ENCODE measurements around the gene FOXF2. TPM values are rescaled to one million over a fixed set of nuclear protein-coding genes. Genes with fewer than 3 reads are reported as not detected.

FOXF2 gene
- total RNA-seq, 4 donors from 2014 or later, result 0.51 to 0.88 (median 0.75) TPM; not detected in 1

- TF ChIP-seq, protein P1, sequence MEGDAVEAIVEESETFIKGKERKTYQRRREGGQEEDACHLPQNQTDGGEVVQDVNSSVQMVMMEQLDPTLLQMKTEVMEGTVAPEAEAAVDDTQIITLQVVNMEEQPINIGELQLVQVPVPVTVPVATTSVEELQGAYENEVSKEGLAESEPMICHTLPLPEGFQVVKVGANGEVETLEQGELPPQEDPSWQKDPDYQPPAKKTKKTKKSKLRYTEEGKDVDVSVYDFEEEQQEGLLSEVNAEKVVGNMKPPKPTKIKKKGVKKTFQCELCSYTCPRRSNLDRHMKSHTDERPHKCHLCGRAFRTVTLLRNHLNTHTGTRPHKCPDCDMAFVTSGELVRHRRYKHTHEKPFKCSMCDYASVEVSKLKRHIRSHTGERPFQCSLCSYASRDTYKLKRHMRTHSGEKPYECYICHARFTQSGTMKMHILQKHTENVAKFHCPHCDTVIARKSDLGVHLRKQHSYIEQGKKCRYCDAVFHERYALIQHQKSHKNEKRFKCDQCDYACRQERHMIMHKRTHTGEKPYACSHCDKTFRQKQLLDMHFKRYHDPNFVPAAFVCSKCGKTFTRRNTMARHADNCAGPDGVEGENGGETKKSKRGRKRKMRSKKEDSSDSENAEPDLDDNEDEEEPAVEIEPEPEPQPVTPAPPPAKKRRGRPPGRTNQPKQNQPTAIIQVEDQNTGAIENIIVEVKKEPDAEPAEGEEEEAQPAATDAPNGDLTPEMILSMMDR (IDR thresholded peaks at IDR 0.05; ENCODE audit: low read depth), result no peak
Measured at GRCh38 chr6:1412901-1413300, 23.5 kb downstream of the FOXF2 start.

DNA sequence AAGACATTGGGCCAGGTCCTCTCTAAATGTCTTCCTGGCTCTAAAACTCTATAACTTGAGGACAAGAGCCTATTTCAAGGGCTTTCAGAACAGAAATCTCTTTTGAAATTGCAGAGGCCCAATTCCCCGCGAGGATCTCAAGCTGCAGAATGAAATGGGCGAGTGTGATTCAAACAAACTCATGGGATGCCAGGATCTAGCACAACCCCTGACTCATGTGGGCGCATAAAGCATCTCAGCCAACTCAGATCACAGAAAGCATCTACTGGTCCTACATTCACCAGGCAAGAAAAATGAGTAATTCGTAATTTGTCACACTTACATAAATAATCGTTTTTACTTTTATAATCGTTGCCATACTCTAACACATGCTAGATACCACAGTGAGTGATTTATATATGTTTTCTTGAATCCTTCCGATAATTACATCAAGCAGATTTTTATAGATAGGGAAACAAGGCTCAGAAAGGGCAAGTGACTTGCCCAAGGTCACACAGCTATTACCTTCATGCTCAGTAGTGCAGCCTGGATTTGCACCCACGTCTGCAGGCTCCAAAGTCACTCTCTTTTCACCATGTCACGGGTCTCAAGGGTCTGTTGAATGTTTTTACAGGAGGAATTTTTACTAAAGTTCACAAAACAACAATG, 26.2 kb downstream of the FOXF2 start:
- TF ChIP-seq, protein P1 (IDR thresholded peaks at IDR 0.05; ENCODE audit: low read depth), result no peak

DNA sequence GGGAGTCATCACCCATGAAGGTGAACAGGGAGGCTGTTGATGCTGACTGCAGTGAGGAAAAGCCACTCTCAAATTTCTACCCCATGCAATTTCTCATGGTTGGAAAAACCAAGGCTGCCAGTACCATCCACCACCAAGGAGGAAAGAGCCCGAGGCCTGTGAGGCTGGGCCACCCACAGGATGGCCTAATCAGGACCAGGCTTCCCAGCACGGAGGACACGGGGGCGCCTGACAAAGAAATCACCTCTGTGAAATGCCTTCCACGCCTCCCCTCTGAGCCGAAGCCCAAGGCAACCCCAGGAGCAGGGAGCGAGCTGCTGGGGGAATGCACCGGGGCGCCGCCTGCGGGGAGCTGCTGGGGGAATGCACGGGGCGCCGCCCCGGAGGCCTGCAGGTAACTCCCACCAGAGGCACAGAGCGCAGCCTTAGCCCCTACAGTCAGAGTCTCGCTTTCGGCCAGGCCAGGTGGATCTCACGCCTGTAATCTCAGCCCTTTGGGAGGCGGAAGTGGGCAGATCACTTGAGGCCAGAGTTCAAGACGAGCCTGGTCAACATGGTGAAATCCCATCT, 26.9 kb downstream of the FOXF2 start:
- TF ChIP-seq, protein P1 (IDR thresholded peaks at IDR 0.05; ENCODE audit: low read depth), result no peak

GRCh38 chr6:1416820-1417219, 27.4 kb downstream of the FOXF2 start:
- TF ChIP-seq, protein P1 (IDR thresholded peaks at IDR 0.05; ENCODE audit: low read depth), result no peak

GRCh38 chr6:1417718-1418117, 28.3 kb downstream of the FOXF2 start:
- TF ChIP-seq, protein P1 (IDR thresholded peaks at IDR 0.05; ENCODE audit: low read depth), result no peak

DNA sequence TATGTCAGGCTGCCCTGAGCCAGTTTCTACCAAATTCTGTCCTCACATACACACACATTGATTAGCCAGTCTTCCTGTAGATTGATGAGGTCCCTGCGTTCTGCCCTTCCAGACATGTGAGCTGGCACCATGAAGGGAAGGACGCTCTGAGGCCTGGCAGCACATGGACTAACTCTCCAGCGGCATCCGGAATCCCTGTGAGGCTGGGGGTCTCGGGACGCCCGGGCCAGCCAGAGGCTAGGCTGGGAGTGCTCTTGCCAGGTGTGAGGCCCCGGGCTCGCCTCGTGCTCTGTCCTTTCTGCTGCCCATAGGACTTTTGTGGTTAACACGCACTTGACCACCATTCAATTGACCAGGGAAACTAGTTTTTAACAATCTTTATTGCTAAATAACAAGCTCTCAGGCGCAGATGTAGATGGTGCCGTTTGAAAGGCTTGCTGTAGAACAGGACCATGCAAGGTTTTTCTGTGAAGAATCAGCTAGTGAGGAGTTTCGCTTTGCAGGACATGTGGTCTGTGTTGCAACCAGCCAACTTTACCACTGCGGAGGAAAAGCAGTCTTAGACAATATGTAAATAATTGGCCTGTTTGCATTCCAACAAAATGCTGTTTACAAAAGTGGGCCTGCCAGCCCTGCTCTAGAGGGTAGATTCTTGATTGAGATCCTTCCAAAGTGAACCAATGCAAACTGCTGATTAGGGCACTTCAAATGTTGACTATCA, 29.3 kb downstream of the FOXF2 start:
- TF ChIP-seq, protein P1 (IDR thresholded peaks at IDR 0.05; ENCODE audit: low read depth), result no peak

DNA sequence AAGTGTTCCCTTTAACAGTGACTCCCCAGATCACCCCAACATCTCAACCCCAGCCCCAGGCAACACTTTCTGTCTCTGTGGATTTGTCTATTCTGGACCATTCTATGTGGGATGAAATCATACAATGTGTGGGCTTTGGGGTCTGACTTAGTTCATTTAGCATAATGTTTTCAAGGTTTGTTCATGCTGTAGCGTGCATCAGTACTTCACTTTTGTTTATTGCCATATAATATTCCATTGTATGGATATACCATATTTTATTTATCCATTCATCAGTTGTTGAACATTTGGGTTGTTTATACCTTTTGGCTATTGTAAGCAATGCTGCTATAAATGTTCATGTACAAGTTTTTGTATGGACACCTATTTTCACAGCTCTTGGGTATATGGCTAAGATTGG, 31.0 kb downstream of the FOXF2 start:
- TF ChIP-seq, protein P1 (IDR thresholded peaks at IDR 0.05; ENCODE audit: low read depth), result no peak

Data from subcutaneous adipose tissue (tissue), 4 donors.